Stimulated activated CD8-positive, alpha-beta memory T cell treated with anti-CD3 and anti-CD28 coated beads, Interleukin-4, amount 100 ng/mL, for 1 hour (primary cell): ENCODE results near the gene PCGF3.
"Not testable (repeated sequence)": the region's sequence is repeated elsewhere in the genome, so short reads cannot be mapped to it uniquely, and the experiment has no call there.

Source experiments
- DNase-seq, 2 donors: peaks; one replicate each; pipeline ENCODE4 v3.0.0-alpha.2; 2020; ENCODE audit warnings: low read depth in 2 of 2, low spot score in 1 of 2

The PCGF3 gene

DNA sequence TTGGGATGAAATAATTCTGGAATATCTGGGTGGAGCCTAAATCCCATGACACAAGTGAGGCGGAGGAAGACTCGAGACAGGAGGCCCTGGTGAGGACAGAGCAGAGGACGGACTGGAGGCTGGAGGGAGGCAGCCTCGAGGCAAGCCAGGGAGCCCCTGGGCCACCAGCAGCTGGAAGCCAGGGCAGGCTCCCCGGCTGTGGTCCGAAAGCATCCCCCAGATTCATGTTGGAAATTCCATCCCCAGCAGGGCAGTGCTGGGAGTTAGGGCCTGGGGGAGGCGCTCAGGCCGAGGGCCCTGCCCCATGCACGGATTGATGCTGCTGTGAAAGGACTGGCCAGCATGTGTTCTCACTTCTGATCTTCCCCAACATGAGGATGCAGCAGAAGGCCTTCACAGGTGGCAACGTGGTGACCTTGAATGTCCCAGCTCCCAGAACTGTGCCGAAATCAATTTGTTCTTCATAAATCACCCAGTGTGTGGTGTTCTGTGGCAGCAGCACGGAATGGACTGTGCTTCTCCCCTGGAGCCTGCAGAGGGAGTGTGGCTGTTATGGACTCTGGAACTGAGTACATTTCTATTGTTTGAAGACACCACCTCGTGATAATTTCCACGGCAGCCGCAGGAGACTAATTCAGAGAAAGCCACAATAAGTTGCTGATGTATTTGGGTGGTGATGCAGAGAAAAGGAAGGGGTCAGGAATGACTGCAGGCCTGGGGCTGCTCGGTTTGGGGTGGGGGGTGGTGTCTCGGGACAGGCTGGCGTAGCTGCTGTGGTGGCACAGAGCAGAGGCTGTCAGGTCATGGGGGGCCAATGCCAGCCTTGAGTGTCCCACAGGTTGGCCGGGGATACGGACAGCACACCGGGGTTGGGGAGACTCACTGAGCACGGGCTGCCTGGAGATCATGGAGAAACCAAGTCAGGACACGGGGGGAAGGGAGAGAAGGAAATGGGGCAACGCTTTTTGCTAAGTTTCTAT lies 56.9 kb downstream of the PCGF3 start:
- no peak for DNase-seq

DNA sequence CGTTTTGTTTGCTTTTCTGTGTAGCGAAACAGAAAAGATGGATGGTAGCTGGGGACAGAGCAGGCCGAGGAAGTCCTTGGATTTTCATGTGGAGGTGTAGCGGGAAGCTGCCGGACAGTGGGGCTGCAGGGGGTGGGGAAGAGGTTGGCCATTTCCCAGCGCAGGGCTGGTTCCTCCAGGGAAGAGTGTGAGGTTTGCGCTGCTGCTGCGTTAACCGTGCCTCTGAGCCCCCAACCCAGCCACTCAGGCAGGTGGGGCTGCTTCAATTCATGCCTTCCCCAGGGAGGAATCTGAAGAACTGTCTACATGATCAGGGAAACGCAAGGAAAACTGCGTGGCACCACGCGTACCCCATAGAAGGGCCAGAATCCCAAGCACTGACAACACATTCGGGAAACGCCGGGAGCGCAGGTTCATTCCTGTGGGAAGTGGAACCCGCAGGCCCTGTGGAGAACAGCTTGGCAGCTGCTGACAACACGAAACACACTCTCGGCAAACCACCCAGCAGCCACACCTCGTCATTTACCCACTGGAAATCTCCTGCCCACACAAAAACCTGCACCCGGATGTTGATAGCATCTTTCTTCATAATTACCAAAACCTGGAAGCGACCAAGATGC lies 57.7 kb downstream of the PCGF3 start:
- DNase-seq, result no peak

GRCh38 chr4:763922-764321 lies 58.3 kb downstream of the PCGF3 start:
- no peak for DNase-seq

DNA sequence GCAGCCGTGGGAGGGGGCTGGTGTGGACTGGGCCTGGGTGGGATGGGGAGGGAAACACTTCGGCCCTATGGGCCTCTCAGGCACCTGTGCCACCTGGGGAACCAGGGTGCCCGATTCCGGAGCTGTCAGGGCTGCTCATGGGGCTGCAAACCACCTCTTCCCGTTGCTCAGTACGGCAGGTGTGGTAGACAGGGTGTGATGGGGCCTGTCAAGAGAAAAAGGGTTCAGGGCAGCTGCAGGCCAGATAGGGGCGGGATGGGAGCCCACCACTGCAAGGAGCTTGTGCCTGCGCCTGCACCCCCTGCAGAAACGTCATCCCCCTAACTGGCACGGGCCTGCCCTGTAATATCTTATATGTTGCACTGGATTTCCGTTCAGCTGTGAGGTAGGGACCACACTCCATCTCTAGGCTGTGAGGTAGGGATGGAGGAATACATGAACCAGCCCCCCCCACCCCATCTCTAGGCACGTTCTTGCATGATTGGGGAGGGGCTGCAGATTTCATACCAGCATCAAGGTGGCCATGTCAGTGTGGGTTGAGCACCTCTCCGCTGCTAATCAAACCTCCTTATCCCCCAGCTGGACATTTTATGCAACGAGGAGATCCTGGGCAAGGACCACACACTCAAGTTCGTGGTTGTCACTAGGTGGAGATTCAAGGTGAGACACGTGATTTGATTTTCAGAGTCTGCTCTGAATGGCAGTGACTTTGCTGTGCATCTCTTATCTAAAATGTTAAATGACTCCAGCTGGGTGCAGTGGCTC lies 59.0 kb downstream of the PCGF3 start:
- no peak for DNase-seq

- DNase-seq, result no peak
Measured at GRCh38 chr4:766152-766515, 60.5 kb downstream of the PCGF3 start.

GRCh38 chr4:766559-767283 lies 61.1 kb downstream of the PCGF3 start:
- no peak for DNase-seq

DNA sequence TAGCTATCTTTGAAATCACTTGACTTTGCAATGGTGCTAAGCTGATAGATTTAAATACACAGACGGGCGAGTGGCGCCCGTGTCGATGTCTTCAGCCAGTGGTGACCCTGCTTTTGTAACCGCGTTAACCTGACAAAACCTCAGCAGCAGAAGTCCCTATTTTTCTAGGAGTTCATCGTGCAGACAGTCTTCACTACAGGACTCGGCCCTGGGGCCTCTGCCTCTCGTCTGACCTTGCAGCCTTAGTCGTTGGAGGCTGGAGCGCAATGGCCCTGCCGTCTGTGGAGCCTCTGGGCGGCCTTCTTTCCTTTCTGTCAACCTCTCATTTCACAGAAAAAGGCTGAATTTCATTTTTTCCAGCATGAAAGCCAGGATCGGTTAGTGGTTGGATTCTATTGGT lies 62.4 kb downstream of the PCGF3 start:
- no peak for DNase-seq

- DNase-seq, result no peak
Measured at GRCh38 chr4:768995-769394, 63.4 kb downstream of the PCGF3 start.

DNA sequence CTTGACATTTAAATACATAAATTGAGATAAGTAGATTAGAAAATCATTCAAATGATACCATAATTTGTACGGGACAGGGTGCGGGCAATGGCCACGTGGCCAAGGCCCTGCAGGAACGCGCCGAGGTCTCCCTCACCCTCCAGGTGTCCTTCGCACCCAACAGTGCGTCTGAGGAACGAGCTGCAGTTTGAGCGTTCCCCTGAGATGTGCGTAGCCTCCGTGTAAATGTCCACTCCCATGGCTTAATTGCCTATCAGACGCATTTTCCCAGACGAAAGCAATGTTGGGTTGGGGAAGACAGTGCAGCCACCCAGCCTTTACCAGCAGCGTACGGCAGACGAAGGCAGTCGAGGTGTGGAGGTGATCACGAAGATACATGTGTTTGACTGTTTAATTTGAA lies 63.9 kb downstream of the PCGF3 start:
- no peak for DNase-seq

DNA sequence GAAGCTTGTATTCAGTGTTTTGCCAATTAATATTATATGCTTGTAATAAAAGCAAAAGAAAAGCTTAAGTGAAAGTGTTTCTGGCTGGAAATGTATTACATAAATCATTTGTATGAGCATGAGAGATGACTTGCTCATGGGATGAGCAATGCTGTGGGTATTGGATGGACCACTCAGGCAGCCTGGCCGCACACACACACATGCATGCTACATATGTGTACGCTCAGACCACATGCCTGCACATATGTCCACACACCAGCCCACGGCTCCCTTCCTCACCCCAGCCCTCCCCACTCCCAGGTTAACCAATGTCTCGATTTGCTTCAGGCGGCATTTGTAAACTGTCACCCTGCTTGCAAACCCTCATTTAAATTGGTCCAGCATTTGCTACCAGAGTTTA lies 64.4 kb downstream of the PCGF3 start:
- DNase-seq, result no peak

DNA sequence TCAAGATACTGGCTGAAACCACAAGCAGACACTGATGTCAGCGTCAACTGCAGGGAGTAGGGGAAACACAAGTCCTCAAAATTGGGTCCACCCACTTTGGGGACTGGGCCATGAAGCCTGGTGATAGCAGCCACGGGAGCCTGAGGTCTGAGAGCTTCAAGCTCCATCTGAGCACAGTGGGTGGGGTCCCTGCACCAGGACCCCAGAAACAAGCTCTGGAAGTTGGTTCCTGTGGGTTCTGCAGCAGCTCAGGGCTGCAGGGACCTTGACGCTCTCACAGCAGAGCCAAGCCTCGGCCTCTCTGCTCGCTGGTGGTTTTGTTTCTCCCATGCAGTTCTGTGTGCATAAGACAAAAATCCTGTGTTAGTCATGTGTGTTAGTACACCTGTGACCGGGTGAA lies 65.8 kb downstream of the PCGF3 start:
- DNase-seq, result no peak

GRCh38 chr4:772118-772517 lies 66.5 kb downstream of the PCGF3 start:
- no peak for DNase-seq

DNA sequence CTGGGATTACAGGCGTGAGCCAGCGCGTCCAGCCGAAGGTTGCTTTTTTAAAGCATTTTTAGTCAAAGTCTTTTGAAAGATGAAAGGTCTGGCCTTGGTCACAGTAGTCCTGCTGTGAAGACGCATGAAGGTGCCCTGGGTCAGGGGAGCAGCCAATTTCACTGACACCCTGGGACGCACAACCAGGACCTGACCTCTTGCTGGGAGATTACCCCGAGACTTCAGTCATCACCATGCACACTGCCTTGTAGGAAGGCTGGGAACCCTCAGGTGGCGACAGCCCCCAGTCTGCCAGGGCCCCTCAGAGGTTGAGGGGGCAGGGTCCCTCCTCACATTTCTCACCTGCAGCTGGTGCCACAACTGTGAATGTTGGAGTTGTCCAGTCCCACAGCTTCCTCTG lies 67.1 kb downstream of the PCGF3 start:
- DNase-seq, result no peak

- DNase-seq, result no peak
Measured at GRCh38 chr4:773214-773613, 67.6 kb downstream of the PCGF3 start.

DNA sequence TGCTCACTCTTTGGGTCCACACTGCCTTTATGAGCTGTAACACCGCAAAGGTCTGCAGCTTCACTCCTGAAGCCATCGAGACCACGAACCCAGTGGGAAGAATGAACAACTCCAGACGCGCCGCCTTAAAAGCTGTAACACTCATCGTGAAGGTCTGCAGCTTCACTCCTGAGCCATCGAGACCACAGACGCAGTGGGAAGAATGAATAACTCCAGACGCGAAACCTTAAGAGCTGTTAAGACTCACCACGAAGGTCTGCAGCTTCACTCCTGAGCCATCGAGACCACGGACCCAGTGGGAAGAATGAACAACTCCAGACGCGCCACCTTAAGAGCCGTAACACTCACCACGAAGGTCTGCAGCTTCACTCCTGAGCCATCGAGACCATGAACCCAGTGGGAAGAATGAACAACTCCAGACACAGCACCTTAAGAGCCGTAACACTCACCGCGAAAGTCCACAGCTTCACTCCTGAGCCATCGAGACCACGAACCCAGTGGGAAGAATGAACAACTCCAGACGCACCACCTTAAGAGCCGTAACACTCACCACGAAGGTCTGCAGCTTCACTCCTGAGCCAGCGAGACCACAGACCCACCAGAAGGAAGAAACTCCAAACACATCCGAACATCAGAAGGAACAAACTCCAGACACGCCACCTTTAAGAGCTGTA lies 68.9 kb downstream of the PCGF3 start:
- DNase-seq, result not testable (repeated sequence)

- not testable (repeated sequence) for DNase-seq
Measured at GRCh38 chr4:775485-775884, 69.9 kb downstream of the PCGF3 start.

DNA sequence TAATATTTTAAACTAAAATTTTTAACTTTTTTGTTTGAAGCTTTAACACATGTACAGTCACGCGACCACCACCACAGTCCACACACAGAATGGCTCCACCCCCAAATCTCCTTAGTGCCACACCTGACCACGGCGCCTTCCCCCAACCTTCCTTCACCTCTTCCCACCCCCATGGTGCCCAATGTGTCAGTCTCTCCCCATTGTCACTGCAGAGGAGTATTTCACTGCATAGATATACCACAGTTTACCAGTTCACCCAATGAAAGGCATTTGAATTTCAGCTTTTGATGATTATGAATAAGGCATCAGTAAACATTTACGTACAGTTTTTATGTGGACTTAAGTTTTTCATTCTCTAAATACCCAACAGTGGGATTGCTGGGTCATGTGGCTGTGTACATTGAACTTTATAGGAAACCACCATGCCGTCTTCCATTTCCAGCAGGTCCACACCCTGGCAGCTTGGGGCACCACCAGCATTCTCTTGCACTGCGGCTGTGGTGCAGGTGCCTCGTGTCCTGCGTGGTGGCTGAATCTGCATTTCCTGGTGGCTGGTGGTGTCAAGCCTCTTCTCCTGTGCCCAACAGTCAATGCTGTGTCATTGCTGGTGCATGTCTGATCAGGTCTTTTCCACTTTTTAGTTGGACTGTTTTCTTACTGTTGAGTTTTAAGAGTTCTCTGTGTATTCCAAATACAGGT lies 71.3 kb downstream of the PCGF3 start:
- DNase-seq, result no peak

DNA sequence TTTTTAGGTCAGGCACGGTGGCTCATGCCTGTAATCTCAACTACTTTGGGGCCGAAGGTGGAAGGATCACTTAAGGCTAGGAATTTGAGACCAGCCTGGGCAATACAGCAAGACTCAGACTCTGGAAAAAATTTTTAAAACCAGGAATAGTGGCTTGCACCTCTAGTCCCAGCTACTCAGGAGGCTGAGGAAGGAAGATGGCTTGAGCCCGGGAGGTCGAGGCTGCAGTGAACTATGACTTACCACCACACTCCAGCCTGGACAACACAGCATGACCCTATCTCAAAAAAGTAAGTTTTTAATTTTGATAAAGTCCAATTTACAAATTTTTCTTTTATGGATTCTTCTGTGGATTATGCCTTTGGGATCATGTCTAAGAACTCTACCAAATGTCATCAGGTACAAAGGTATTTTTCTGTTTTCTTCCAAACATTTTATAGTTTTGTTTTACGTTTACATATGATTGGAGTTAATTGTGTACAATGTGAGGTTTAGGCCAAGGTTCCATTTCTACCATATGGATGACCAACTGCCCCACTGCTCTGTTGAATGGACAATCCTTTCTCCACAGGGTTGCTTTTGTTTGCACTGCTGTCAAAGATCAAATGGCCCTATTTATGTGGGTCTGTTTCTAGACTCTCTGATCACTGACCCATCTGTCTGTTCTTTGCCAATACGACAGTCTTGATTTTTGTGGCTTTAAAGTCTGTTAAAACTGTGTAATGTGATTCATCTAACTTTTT lies 72.1 kb downstream of the PCGF3 start:
- DNase-seq, result no peak

DNA sequence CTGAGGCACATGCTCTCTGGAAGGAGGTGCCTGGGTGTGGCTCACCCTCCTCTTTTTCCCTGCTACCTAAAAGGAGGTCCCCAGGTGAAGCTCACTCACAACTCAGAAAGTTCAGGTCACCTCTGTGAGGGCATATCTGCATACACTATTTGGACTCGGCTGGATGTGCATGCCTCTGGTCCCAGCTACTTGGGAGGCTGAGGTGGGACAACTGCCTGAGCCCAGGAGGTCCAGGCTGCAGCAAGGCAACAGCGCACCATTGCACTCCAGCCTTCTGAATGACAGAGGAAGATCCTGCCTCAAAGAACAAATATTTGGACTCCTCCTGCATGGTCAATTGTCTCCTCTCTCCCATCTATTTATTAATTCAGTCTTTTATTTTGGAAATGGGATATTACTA lies 73.9 kb downstream of the PCGF3 start:
- DNase-seq, result no peak
